A204.1 (cell line): Measurements from ENCODE around the gene DEPDC5.

ENCODE experiments used
- FAIRE-seq: peaks from 2 replicates; lab custom pipeline; 2012; peaks lifted over from hg19 to GRCh38; lab: Jason Lieb, UNC

Gene DEPDC5

GRCh38 chr22:31896472-31896871 lies 142.7 kb downstream of the DEPDC5 start:
- FAIRE-seq: no peak

GRCh38 chr22:31897842-31898805 lies 144.3 kb downstream of the DEPDC5 start:
- FAIRE-seq: no peak

GRCh38 chr22:31898926-31899325 lies 145.1 kb downstream of the DEPDC5 start:
- no peak for FAIRE-seq

GRCh38 chr22:31899669-31900068 lies 145.8 kb downstream of the DEPDC5 start:
- no peak for FAIRE-seq

GRCh38 chr22:31901388-31902137 lies 147.7 kb downstream of the DEPDC5 start:
- no peak for FAIRE-seq

GRCh38 chr22:31904651-31905050 lies 150.8 kb downstream of the DEPDC5 start:
- FAIRE-seq: no peak

- no peak for FAIRE-seq
Measured at GRCh38 chr22:31905356-31905755, 151.5 kb downstream of the DEPDC5 start.

- FAIRE-seq: no peak
Measured at GRCh38 chr22:31906086-31906485, 152.3 kb downstream of the DEPDC5 start.

- FAIRE-seq: no peak
Measured at GRCh38 chr22:31906569-31906968, 152.8 kb downstream of the DEPDC5 start.

- no peak for FAIRE-seq
Measured at GRCh38 chr22:31909977-31910376, 156.2 kb downstream of the DEPDC5 start.

- no peak for FAIRE-seq
Measured at GRCh38 chr22:31911565-31912406, 158.0 kb downstream of the DEPDC5 start.

GRCh38 chr22:31912407-31912743 lies 158.6 kb downstream of the DEPDC5 start:
- no peak for FAIRE-seq

- FAIRE-seq: no peak
Measured at GRCh38 chr22:31915586-31915985, 161.8 kb downstream of the DEPDC5 start.

GRCh38 chr22:31917227-31917921 lies 163.6 kb downstream of the DEPDC5 start:
- FAIRE-seq: no peak

GRCh38 chr22:31919730-31920129 lies 165.9 kb downstream of the DEPDC5 start:
- no peak for FAIRE-seq

GRCh38 chr22:31920306-31920705 lies 166.5 kb downstream of the DEPDC5 start:
- FAIRE-seq: no peak

- no peak for FAIRE-seq
Measured at GRCh38 chr22:31921106-31921505, 167.3 kb downstream of the DEPDC5 start.

GRCh38 chr22:31922534-31922933 lies 168.7 kb downstream of the DEPDC5 start:
- FAIRE-seq: no peak

- FAIRE-seq: no peak
Measured at GRCh38 chr22:31923136-31923535, 169.3 kb downstream of the DEPDC5 start.

- no peak for FAIRE-seq
Measured at GRCh38 chr22:31923747-31924146, 169.9 kb downstream of the DEPDC5 start.

GRCh38 chr22:31925056-31925455 lies 171.2 kb downstream of the DEPDC5 start:
- no peak for FAIRE-seq

- FAIRE-seq: no peak
Measured at GRCh38 chr22:31926024-31926423, 172.2 kb downstream of the DEPDC5 start.
